Measurements from ENCODE around the gene MAP1S. TPM values are rescaled to one million over a fixed set of nuclear protein-coding genes. Genes with fewer than 3 reads are reported as not detected.

MAP1S gene
- total RNA-seq, 1 experiment from 2014 or later: 22.9 TPM

GRCh38 chr19:17687141-17687856, 32.0 kb upstream of the MAP1S start:
- no peak for DNase-seq
- no peaks in the 10 kb centered on the region for H4K20me1 ChIP-seq (ENCODE audit: insufficient read depth, low read depth, low read length)
- H3K9me3 ChIP-seq (ENCODE audit: low read length): no peaks in the 10 kb centered on the region
- no peaks in the 10 kb centered on the region for H3K27me3 ChIP-seq (ENCODE audit: low read length)
- no peak overlapping the region for H3K9ac ChIP-seq (ENCODE audit: low read length)
- H3K4me2 ChIP-seq (ENCODE audit: low read depth, low read length, poor library complexity, severe bottlenecking): no peak overlapping the region
- H3K9me2 ChIP-seq (replicated peaks; ENCODE audit: insufficient read depth, low read length): no peaks in the 10 kb centered on the region
- H3K36me3 ChIP-seq (ENCODE audit: insufficient read depth, low read length): no peaks in the 10 kb centered on the region
- no peak overlapping the region for H3K4me3 ChIP-seq (ENCODE audit: low read length)
- H3K4me1 ChIP-seq (ENCODE audit: low read length): no peaks in the 10 kb centered on the region
- H3K27ac ChIP-seq (ENCODE audit: low read length): no peak overlapping the region
- H3K79me2 ChIP-seq (ENCODE audit: low read length): no peaks in the 10 kb centered on the region
- H2AFZ ChIP-seq (ENCODE audit: low read length): no peak overlapping the region

- H2AFZ ChIP-seq (ENCODE audit: low read length): no peak within 1 kb of the TSS
- H3K9me3 ChIP-seq (ENCODE audit: low read length): no peaks in the 10 kb centered on the region
- H3K4me1 ChIP-seq (ENCODE audit: low read length): no peaks in the 10 kb centered on the region
- H4K20me1 ChIP-seq (ENCODE audit: insufficient read depth, low read depth, low read length): no peaks in the 10 kb centered on the region
- H3K9me2 ChIP-seq (replicated peaks; ENCODE audit: insufficient read depth, low read length): no peaks in the 10 kb centered on the region
- no peak within 1 kb of the TSS for H3K4me3 ChIP-seq (ENCODE audit: low read length)
- H3K79me2 ChIP-seq (ENCODE audit: low read length): no peaks in the 10 kb centered on the region
- no peak within 1 kb of the TSS for H3K9ac ChIP-seq (ENCODE audit: low read length)
- no peaks in the 10 kb centered on the region for H3K27me3 ChIP-seq (ENCODE audit: low read length)
- no peak for DNase-seq
- no peak within 1 kb of the TSS for H3K27ac ChIP-seq (ENCODE audit: low read length)
- H3K36me3 ChIP-seq (ENCODE audit: insufficient read depth, low read length): no peaks in the 10 kb centered on the region
- H3K4me2 ChIP-seq (ENCODE audit: low read depth, low read length, poor library complexity, severe bottlenecking): no peak within 1 kb of the TSS
Measured at GRCh38 chr19:17687857-17688784, 31.2 kb upstream of the MAP1S start, which contains the start of gene UNC13A. TSS of gene UNC13A (minus strand) at chr19:17688354. CDS start at chr19:17688199, 155 bp downstream.

- Histone ChIP-seq H3K9ac (ENCODE audit: low read length) (no peak overlapping the region), H3K9me3 (ENCODE audit: low read length) (no peaks in the 10 kb centered on the region), H3K27me3 (ENCODE audit: low read length) (no peaks in the 10 kb centered on the region), H3K9me2 (replicated peaks; ENCODE audit: insufficient read depth, low read length) (no peaks in the 10 kb centered on the region), H3K27ac (ENCODE audit: low read length) (no peak overlapping the region), H3K36me3 (ENCODE audit: insufficient read depth, low read length) (no peaks in the 10 kb centered on the region), H2AFZ (ENCODE audit: low read length) (no peak overlapping the region), H3K4me1 (ENCODE audit: low read length) (no peaks in the 10 kb centered on the region), H3K79me2 (ENCODE audit: low read length) (no peaks in the 10 kb centered on the region), H4K20me1 (ENCODE audit: insufficient read depth, low read depth, low read length) (no peaks in the 10 kb centered on the region), H3K4me2 (ENCODE audit: low read depth, low read length, poor library complexity, severe bottlenecking) (no peak overlapping the region), H3K4me3 (ENCODE audit: low read length) (no peak overlapping the region)
- DNase-seq: no peak
Measured at GRCh38 chr19:17688853-17689595, 30.3 kb upstream of the MAP1S start.

DNA sequence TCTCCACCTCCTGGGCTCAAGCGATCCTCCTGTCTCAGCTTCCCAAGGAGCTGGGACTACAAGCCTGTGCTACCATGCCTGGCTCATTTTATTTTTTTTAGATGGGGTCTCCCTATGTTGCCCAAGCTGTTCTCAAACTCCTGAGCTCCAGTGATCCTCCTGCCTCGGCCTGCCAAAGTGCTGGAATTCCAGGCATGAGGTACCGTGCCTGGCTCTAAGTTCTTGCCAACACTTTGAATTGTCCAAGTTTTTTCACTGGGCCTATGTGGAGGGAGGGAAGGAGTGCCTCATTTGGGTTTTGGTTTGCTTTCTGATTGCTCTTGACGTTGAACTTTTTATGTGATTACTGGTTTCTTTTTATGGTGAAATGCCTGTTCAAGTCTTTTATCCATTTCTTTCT, 26.7 kb upstream of the MAP1S start:
- H3K4me2 ChIP-seq (ENCODE audit: low read depth, low read length, poor library complexity, severe bottlenecking): no peak overlapping the region
- H3K79me2 ChIP-seq (ENCODE audit: low read length): no peaks in the 10 kb centered on the region
- no peaks in the 10 kb centered on the region for H4K20me1 ChIP-seq (ENCODE audit: insufficient read depth, low read depth, low read length)
- no peaks in the 10 kb centered on the region for H3K9me2 ChIP-seq (replicated peaks; ENCODE audit: insufficient read depth, low read length)
- H2AFZ ChIP-seq (ENCODE audit: low read length): no peak overlapping the region
- no peak overlapping the region for H3K27ac ChIP-seq (ENCODE audit: low read length)
- H3K9ac ChIP-seq (ENCODE audit: low read length): no peak overlapping the region
- no peak overlapping the region for H3K4me3 ChIP-seq (ENCODE audit: low read length)
- H3K27me3 ChIP-seq (ENCODE audit: low read length): no peaks in the 10 kb centered on the region
- no peak for DNase-seq
- no peaks in the 10 kb centered on the region for H3K36me3 ChIP-seq (ENCODE audit: insufficient read depth, low read length)
- H3K4me1 ChIP-seq (ENCODE audit: low read length): no peaks in the 10 kb centered on the region
- no peaks in the 10 kb centered on the region for H3K9me3 ChIP-seq (ENCODE audit: low read length)

- Histone ChIP-seq H2AFZ (ENCODE audit: low read length) (no peak overlapping the region), H3K9me3 (ENCODE audit: low read length) (no peaks in the 10 kb centered on the region), H3K4me2 (ENCODE audit: low read depth, low read length, poor library complexity, severe bottlenecking) (no peak overlapping the region), H4K20me1 (ENCODE audit: insufficient read depth, low read depth, low read length) (no peaks in the 10 kb centered on the region), H3K4me3 (ENCODE audit: low read length) (no peak overlapping the region), H3K9me2 (replicated peaks; ENCODE audit: insufficient read depth, low read length) (no peaks in the 10 kb centered on the region), H3K36me3 (ENCODE audit: insufficient read depth, low read length) (no peaks in the 10 kb centered on the region), H3K27ac (ENCODE audit: low read length) (no peak overlapping the region), H3K9ac (ENCODE audit: low read length) (no peak overlapping the region), H3K4me1 (ENCODE audit: low read length) (no peaks in the 10 kb centered on the region), H3K79me2 (ENCODE audit: low read length) (no peaks in the 10 kb centered on the region), H3K27me3 (ENCODE audit: low read length) (no peaks in the 10 kb centered on the region)
- DNase-seq: no peak
Measured at GRCh38 chr19:17695198-17695597, 24.1 kb upstream of the MAP1S start.

DNA sequence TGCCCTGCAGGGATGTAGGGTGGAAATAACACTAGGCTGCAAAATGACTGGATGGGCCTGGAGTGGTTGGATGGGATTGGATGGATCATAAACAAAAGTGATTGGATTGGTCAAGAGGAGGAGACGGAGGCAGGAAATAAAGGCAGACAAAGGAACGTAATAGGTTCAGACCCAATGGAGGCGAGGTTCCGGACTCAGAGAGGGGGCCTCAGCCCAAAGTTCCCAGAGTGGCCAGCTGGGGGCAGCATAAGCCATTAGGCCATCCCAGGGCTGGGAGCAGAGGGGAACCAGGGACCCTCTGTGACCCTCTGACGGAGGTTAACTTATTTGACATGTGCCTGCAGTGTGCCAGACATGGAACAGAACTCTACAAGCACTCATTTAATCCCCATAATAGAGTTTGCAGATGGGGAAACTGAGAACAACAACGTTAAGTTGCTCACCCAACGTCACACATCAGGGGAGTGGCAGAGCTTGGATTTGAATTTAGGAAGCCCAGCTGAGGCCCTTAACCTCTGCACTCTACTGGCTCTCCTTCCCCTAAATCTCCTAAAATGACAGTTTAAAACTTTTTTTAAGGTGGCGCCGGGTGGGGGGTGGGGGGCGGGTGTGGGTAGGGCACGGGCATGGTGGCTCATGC, 15.3 kb upstream of the MAP1S start:
- Histone ChIP-seq H3K4me1 (ENCODE audit: low read length) (no peaks in the 10 kb centered on the region), H3K4me2 (ENCODE audit: low read depth, low read length, poor library complexity, severe bottlenecking) (no peak overlapping the region), H3K9me3 (ENCODE audit: low read length) (no peaks in the 10 kb centered on the region), H3K27me3 (ENCODE audit: low read length) (no peaks in the 10 kb centered on the region), H3K27ac (ENCODE audit: low read length) (no peak overlapping the region), H3K4me3 (ENCODE audit: low read length) (no peak overlapping the region), H3K9me2 (replicated peaks; ENCODE audit: insufficient read depth, low read length) (no peaks in the 10 kb centered on the region), H3K36me3 (ENCODE audit: insufficient read depth, low read length) (no peaks in the 10 kb centered on the region), H3K79me2 (ENCODE audit: low read length) (no peaks in the 10 kb centered on the region), H3K9ac (ENCODE audit: low read length) (no peak overlapping the region), H2AFZ (ENCODE audit: low read length) (no peak overlapping the region), H4K20me1 (ENCODE audit: insufficient read depth, low read depth, low read length) (no peaks in the 10 kb centered on the region)
- DNase-seq: peak; percentile 90

DNA sequence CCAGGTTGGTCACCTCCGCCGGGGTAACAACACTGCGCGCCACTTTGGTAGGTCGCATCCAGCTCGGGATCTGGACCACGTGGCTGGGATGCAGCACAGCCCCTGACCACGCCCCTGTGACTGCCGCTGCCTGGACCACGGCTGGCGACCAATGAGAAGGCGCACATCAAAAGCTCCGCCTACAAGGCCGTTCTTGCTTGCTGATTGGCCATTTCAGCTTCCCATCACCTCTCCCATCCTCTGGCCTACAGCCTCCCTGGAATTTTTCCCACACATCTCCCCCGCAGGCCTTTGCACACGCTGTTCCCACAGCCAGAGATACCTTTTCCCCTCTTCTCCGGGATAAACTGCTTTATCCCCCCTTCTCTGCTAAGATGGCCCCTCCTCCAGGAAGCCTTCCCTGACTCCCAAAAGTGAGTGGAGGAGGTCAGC, 12.5 kb upstream of the MAP1S start:
- no peak for DNase-seq
- Histone ChIP-seq H3K9ac (ENCODE audit: low read length) (no peak overlapping the region), H2AFZ (ENCODE audit: low read length) (no peak overlapping the region), H3K4me1 (ENCODE audit: low read length) (no peaks in the 10 kb centered on the region), H3K9me2 (replicated peaks; ENCODE audit: insufficient read depth, low read length) (no peaks in the 10 kb centered on the region), H3K4me3 (ENCODE audit: low read length) (no peak overlapping the region), H3K9me3 (ENCODE audit: low read length) (no peaks in the 10 kb centered on the region), H3K36me3 (ENCODE audit: insufficient read depth, low read length) (no peaks in the 10 kb centered on the region), H3K27me3 (ENCODE audit: low read length) (no peaks in the 10 kb centered on the region), H3K4me2 (ENCODE audit: low read depth, low read length, poor library complexity, severe bottlenecking) (no peak overlapping the region), H3K79me2 (ENCODE audit: low read length) (no peaks in the 10 kb centered on the region), H4K20me1 (ENCODE audit: insufficient read depth, low read depth, low read length) (no peaks in the 10 kb centered on the region), H3K27ac (ENCODE audit: low read length) (no peak overlapping the region)

Data from Karpas-422 (cell line).